Mesenchymal stem cell (in vitro differentiated cells and primary cell): Measurements from ENCODE around the gene AIDA.

ENCODE experiments used
- DNase-seq: peaks from one replicate; pipeline ENCODE4 v3.0.0-alpha.2; 2013
- H2AFZ ChIP-seq: one replicate; pipeline ENCODE4 v1.6.1; 2013; ENCODE audit warnings: low read depth, mild to moderate bottlenecking, control low read depth, inconsistent platforms, low read length, moderate library complexity
- H2AK5ac ChIP-seq: 2 replicates; pipeline ENCODE4 v1.6.1; 2013; ENCODE audit warnings: low read length, moderate library complexity, mild to moderate bottlenecking, inconsistent platforms; ENCODE audit not compliant: severe bottlenecking
- H2BK120ac ChIP-seq: one replicate; pipeline ENCODE4 v1.6.1; 2013; ENCODE audit warnings: low read depth, mild to moderate bottlenecking, inconsistent platforms, low read length, moderate library complexity
- H2BK12ac ChIP-seq, 2 experiments: one replicate each; pipeline ENCODE4 v1.6.1; 2013; ENCODE audit warnings: inconsistent platforms in 2 of 2, low read length in 2 of 2, mild to moderate bottlenecking in 2 of 2, moderate library complexity in 2 of 2, control low read depth in 1 of 2
- H2BK15ac ChIP-seq: one replicate; pipeline ENCODE4 v1.6.1; 2013; ENCODE audit warnings: mild to moderate bottlenecking, low read depth, inconsistent platforms; ENCODE audit not compliant: poor library complexity, severe bottlenecking
- H2BK5ac ChIP-seq: 2 replicates; pipeline ENCODE4 v1.6.1; 2013; ENCODE audit warnings: low read depth, mild to moderate bottlenecking, low read length, control low read depth, inconsistent platforms; ENCODE audit not compliant: poor library complexity, severe bottlenecking
- H3K14ac ChIP-seq, 2 experiments: one replicate each; pipeline ENCODE4 v1.6.1; 2013; ENCODE audit warnings: inconsistent platforms in 2 of 2, low read length in 2 of 2, control low read depth in 1 of 2, mild to moderate bottlenecking in 1 of 2, moderate library complexity in 1 of 2
- H3K18ac ChIP-seq, 2 experiments: one replicate each; pipeline ENCODE4 v1.6.1; 2013; ENCODE audit warnings: inconsistent platforms in 2 of 2, low read length in 2 of 2, control low read depth in 1 of 2, low read depth in 1 of 2, mild to moderate bottlenecking in 1 of 2
- H3K23ac ChIP-seq, 2 experiments: one replicate each; pipeline ENCODE4 v1.6.1; 2013; ENCODE audit warnings: inconsistent platforms in 2 of 2, low read length in 2 of 2, mild to moderate bottlenecking in 2 of 2, moderate library complexity in 2 of 2, control low read depth in 1 of 2
- H3K27ac ChIP-seq: 2 replicates; pipeline ENCODE4 v1.5.1; 2013; ENCODE audit warnings: mild to moderate bottlenecking, moderate library complexity, low read length, control low read depth, inconsistent platforms; ENCODE audit not compliant: poor library complexity, severe bottlenecking
- H3K27me3 ChIP-seq, 2 experiments: 2 replicates each; pipeline versions ENCODE4 v1.6.1 to v1.7.0; 2013; ENCODE audit warnings: low read length in 2 of 2, mild to moderate bottlenecking in 2 of 2, moderate library complexity in 2 of 2, control low read depth in 1 of 2, inconsistent platforms in 1 of 2; ENCODE audit not compliant: control insufficient read depth in 1 of 2, insufficient read depth in 1 of 2
- H3K36me3 ChIP-seq, 2 experiments: 2 replicates each; pipeline versions ENCODE4 v1.6.1 to v1.7.0; 2013; ENCODE audit warnings: low read length in 2 of 2, control low read depth in 1 of 2, inconsistent platforms in 1 of 2, low read depth in 1 of 2, mild to moderate bottlenecking in 1 of 2; ENCODE audit not compliant: insufficient read depth in 2 of 2, control insufficient read depth in 1 of 2
- H3K4ac ChIP-seq, 2 experiments: one replicate each; pipeline ENCODE4 v1.6.1; 2013; ENCODE audit warnings: inconsistent platforms in 2 of 2, low read length in 2 of 2, mild to moderate bottlenecking in 2 of 2, moderate library complexity in 2 of 2, control low read depth in 1 of 2, low read depth in 1 of 2
- H3K4me1 ChIP-seq: 2 replicates; pipeline ENCODE4 v1.6.1; 2013; ENCODE audit warnings: low read depth, low read length, control low read depth; ENCODE audit not compliant: control insufficient read depth, insufficient read depth
- H3K4me2 ChIP-seq: 2 replicates; pipeline ENCODE4 v1.6.1; 2013; ENCODE audit warnings: low read length, mild to moderate bottlenecking, inconsistent platforms; ENCODE audit not compliant: poor library complexity, severe bottlenecking
- H3K4me3 ChIP-seq, 2 experiments: 2 replicates each; pipeline versions ENCODE4 v1.5.1 to v1.7.0; 2013; ENCODE audit warnings: low read length in 2 of 2, mild to moderate bottlenecking in 2 of 2, control low read depth in 1 of 2, low read depth in 1 of 2; ENCODE audit not compliant: insufficient read depth in 1 of 2
- H3K79me1 ChIP-seq: replicated peaks from 2 replicates; pipeline ENCODE4 v1.6.1; 2013; ENCODE audit warnings: mild to moderate bottlenecking, control low read depth, low read length, inconsistent platforms; ENCODE audit not compliant: poor library complexity, severe bottlenecking
- H3K9ac ChIP-seq: 2 replicates; pipeline ENCODE4 v1.7.0; 2013; ENCODE audit warnings: mild to moderate bottlenecking, low read length, moderate library complexity
- H3K9me3 ChIP-seq: 2 replicates; pipeline ENCODE4 v1.7.0; 2013; ENCODE audit warnings: mild to moderate bottlenecking, low read length; ENCODE audit not compliant: control insufficient read depth
- H4K8ac ChIP-seq: one replicate; pipeline ENCODE4 v1.6.1; 2013; ENCODE audit warnings: inconsistent platforms, mild to moderate bottlenecking, low read length, moderate library complexity
- H4K91ac ChIP-seq: one replicate; pipeline ENCODE4 v1.6.1; 2013; ENCODE audit warnings: mild to moderate bottlenecking, low read length, inconsistent platforms
- WGBS: methylation state at CpG from one replicate; pipeline ENCODE4 v1.1.7; 2013; ENCODE audit warnings: mixed read lengths; 5-methylcytosine and 5-hydroxymethylcytosine counted together

AIDA gene

GRCh38 chr1:222623458-222623857 lies 88.8 kb downstream of the AIDA start:
- Histone ChIP-seq H3K4me1 (no peaks in the 10 kb centered on the region), H3K18ac (no peak overlapping the region), H3K14ac (no peak overlapping the region), H3K36me3 (peaks cover 17 to 66% of the 10 kb centered on the region in 2 experiments), H2AK5ac (no peak overlapping the region), H3K9me3 (no peaks in the 10 kb centered on the region), H4K8ac (no peak overlapping the region), H3K27ac (no peak overlapping the region), H2BK12ac (no peak overlapping the region), H3K79me1 (peaks cover 16% of the 10 kb centered on the region), H3K4ac (no peak overlapping the region), H4K91ac (no peak overlapping the region), H2BK5ac (no peak overlapping the region), H3K27me3 (no peaks in the 10 kb centered on the region), H2BK120ac (no peak overlapping the region), H2BK15ac (no peak overlapping the region), H3K4me2 (no peak overlapping the region), H3K4me3 (no peak overlapping the region), H2AFZ (no peak overlapping the region), H3K9ac (no peak overlapping the region), H3K23ac (no peak overlapping the region)
- no peak for DNase-seq

GRCh38 chr1:222622765-222623164 lies 89.5 kb downstream of the AIDA start:
- DNase-seq = no peak
- Histone ChIP-seq H2AK5ac (no peak overlapping the region), H3K79me1 (peaks cover 21% of the 10 kb centered on the region), H3K23ac (no peak overlapping the region), H2AFZ (no peak overlapping the region), H3K4me3 (no peak overlapping the region), H2BK5ac (no peak overlapping the region), H2BK120ac (no peak overlapping the region), H3K4me1 (no peaks in the 10 kb centered on the region), H3K18ac (no peak overlapping the region), H2BK12ac (no peak overlapping the region), H3K4ac (no peak overlapping the region), H2BK15ac (no peak overlapping the region), H4K91ac (no peak overlapping the region), H4K8ac (no peak overlapping the region), H3K9me3 (no peaks in the 10 kb centered on the region), H3K9ac (no peak overlapping the region), H3K4me2 (no peak overlapping the region), H3K14ac (no peak overlapping the region), H3K36me3 (peaks cover 17 to 59% of the 10 kb centered on the region in 2 experiments), H3K27ac (no peak overlapping the region), H3K27me3 (no peaks in the 10 kb centered on the region)
- 100% methylated on average over 4 of the region's 5 CpGs for WGBS

- no peak overlapping the region for H2BK120ac ChIP-seq
- H3K4me1 ChIP-seq = peaks cover 3% of the 10 kb centered on the region
- no peak overlapping the region for H2BK12ac ChIP-seq
- H2AK5ac ChIP-seq = no peak overlapping the region
- peaks cover 20% of the 10 kb centered on the region for H3K79me1 ChIP-seq
- no peak overlapping the region for H3K18ac ChIP-seq
- no peak overlapping the region for H3K4ac ChIP-seq
- H3K23ac ChIP-seq = no peak overlapping the region
- no peak overlapping the region for H3K27ac ChIP-seq
- H3K4me3 ChIP-seq = no peak overlapping the region
- H3K4me2 ChIP-seq = no peak overlapping the region
- no peak for DNase-seq
- H3K27me3 ChIP-seq = no peaks in the 10 kb centered on the region
- H4K91ac ChIP-seq = no peak overlapping the region
- no peak overlapping the region for H3K14ac ChIP-seq
- no peak overlapping the region for H2BK5ac ChIP-seq
- H3K36me3 ChIP-seq = peaks cover 6 to 43% of the 10 kb centered on the region in 2 experiments
- H3K9me3 ChIP-seq = no peaks in the 10 kb centered on the region
- H2BK15ac ChIP-seq = no peak overlapping the region
- H4K8ac ChIP-seq = no peak overlapping the region
- WGBS = 91% methylated on average over 1 of the region's 2 CpGs
- H3K9ac ChIP-seq = no peak overlapping the region
- no peak overlapping the region for H2AFZ ChIP-seq
These were observed 91.7 kb downstream of the AIDA start for GRCh38 chr1:222620566-222620965.

GRCh38 chr1:222618880-222619596 lies 93.3 kb downstream of the AIDA start:
- peak; percentile 48 for DNase-seq
- Histone ChIP-seq H2AFZ (no peak overlapping the region), H3K4me3 (peak overlapping the region; percentile 93 to 99), H2BK120ac (no peak overlapping the region), H3K9me3 (no peaks in the 10 kb centered on the region), H3K18ac (peak overlapping the region in 1 of 2 experiments; percentile 29), H2BK15ac (no peak overlapping the region), H2BK12ac (no peak overlapping the region), H3K27me3 (no peaks in the 10 kb centered on the region), H3K4me2 (peak overlapping the region; percentile 84), H2BK5ac (no peak overlapping the region), H3K23ac (no peak overlapping the region), H3K4me1 (peaks cover 3% of the 10 kb centered on the region), H4K8ac (no peak overlapping the region), H4K91ac (no peak overlapping the region), H3K27ac (no peak overlapping the region), H3K14ac (no peak overlapping the region), H3K4ac (no peak overlapping the region), H2AK5ac (no peak overlapping the region), H3K36me3 (peaks cover 3 to 28% of the 10 kb centered on the region in 2 experiments), H3K79me1 (peaks cover 18% of the 10 kb centered on the region), H3K9ac (peak overlapping the region; percentile 91)
- 12% methylated on average over 17 of the region's 20 CpGs for WGBS
